GM12874 (cell line): Measurements from ENCODE around the gene DIO1.

Source experiments
- TF ChIP-seq, protein P1 (sequence below): IDR thresholded peaks from 2 replicates; pipeline ENCODE4 v1.5.1; 2011; ENCODE audit warnings: low read depth, mild to moderate bottlenecking, control low read depth, low read length, moderate library complexity; ENCODE audit not compliant: insufficient read depth

Gene DIO1

DNA sequence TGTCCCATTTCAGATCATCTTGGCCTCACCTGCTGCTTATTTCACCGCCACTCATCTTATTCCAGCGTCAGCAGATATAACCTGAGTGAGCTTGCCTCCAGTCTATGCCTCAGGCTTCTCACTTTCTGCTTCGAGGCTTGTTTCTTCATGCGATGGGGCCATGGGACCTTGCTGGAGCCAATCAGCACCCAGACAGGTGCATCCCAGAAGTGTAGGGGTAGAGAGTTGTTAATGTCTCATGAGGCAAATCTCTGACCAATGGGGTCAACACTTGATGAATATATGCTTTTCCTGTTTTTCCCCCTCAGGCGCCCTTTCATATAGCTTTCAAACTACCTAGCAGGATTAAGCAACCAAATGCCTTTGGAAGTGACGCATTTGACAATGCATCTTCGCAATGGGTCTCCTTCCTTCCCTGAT, 3.5 kb upstream of the DIO1 start:
- TF ChIP-seq, protein P1, sequence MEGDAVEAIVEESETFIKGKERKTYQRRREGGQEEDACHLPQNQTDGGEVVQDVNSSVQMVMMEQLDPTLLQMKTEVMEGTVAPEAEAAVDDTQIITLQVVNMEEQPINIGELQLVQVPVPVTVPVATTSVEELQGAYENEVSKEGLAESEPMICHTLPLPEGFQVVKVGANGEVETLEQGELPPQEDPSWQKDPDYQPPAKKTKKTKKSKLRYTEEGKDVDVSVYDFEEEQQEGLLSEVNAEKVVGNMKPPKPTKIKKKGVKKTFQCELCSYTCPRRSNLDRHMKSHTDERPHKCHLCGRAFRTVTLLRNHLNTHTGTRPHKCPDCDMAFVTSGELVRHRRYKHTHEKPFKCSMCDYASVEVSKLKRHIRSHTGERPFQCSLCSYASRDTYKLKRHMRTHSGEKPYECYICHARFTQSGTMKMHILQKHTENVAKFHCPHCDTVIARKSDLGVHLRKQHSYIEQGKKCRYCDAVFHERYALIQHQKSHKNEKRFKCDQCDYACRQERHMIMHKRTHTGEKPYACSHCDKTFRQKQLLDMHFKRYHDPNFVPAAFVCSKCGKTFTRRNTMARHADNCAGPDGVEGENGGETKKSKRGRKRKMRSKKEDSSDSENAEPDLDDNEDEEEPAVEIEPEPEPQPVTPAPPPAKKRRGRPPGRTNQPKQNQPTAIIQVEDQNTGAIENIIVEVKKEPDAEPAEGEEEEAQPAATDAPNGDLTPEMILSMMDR: no peak

DNA sequence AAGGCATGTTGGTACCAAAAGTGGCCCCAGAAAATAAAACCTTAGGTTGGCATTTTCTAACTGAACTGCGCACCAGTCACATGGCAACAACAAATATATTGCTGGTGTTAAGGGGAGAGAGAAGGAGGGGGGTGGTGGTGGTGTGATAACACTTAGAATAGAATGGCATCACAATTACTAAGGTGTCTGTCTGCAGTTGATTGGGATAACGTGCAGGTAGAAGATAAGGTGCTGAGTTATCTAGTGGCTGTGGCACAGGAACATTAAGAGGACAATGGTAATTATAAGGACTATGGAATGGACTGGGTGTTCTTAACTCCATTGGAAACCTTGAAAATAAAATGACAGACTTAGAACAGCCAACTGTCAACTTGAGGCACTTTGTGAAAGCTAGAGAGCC, 3.0 kb upstream of the DIO1 start:
- TF ChIP-seq, protein P1: no peak

DNA sequence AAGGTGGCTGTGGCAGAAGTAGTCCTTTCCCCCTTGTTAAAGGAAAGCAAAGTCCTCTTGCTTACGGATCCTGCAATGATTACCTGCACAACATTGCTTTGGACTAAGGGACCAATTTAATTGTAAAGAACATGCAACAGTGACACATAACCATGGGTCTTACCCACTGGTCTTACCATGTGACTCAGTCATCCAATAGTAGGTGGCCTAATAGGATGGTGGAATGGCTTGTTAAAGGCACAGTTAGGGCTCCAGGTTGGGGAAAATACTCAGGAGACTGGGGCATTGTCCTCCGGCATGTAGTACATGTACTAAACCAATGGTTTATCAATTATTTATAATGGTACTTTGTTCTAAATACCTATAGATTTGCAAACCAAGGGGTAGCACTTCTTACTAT, 2.3 kb upstream of the DIO1 start:
- TF ChIP-seq, protein P1: no peak

GRCh38 chr1:53892911-53893310, 1.1 kb upstream of the DIO1 start:
- TF ChIP-seq, protein P1: no peak

DNA sequence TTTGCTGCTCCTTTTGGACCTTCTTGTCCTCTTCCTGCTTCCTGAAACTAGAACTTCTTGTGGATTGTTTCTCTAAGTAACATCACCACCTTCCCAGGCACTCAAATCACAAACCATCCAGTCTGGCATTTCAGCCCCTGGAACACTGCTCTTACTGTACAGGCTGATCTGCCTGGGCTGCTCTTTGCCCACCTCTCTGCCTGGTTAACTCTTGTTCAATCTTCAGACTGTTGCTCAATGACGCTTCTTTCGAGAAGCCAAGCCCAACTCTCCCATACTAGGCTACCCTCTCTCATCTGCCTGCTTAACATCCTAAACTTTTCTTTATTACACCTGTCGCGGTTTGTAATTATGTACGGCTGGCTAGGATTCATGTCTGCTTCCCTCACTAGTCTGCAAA, 657 bp downstream of the DIO1 start:
- TF ChIP-seq, protein P1: no peak

DNA sequence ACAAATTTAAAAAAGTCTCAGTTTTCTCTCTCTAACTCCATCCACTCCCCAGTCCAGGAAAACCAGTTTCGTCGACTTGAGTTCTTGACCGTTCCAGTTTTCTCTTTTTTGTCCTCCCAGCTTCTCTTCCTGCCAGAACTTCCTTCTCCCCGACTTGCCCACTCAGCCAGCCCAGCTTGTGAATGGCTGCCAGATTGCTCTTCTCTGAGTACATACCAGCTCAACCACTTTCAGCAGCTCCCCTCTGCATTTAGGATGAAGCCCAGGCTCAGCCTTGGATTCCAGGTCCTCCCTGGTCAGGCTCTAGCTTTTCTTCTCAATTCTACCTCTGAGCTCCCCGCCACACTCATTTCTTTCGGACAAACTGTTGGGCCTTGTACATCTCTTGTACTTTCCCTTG, 1.4 kb downstream of the DIO1 start:
- TF ChIP-seq, protein P1: no peak

DNA sequence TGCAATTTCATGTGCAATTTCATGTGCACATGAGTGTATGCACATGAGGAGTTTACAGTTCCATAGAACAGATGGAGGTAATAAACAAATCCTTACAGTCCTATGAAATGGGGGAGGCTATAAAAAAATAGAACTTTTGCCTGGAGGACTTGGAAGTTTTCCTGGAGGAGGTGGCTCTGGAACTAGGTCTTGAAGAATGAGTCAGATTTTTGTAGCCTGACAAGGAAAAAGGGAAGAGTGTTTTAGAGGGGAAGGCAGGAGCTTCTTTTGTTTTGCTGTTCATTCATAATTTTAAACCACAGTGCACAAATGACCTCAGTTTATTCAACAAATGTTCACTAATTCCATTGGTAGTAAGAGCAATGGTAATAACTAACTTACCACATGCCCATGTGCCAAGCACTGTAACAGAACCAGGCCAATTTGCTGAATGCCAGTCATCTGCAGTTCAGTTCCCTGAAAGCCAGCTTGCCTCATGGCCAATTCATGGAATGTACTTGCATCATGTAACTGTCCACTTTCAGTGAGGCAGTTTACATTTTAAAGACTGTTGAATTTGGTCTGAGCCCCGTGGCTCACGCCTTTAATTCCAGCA, 2.7 kb downstream of the DIO1 start:
- TF ChIP-seq, protein P1: no peak
